CD4-positive, alpha-beta T cell treated with Interferon gamma for 1 hour (primary cell): ENCODE measurements around the gene LRP2.
"Not testable (repeated sequence)": the region's sequence is repeated elsewhere in the genome, so short reads cannot be mapped to it uniquely, and the experiment has no call there.

Experiments used
- DNase-seq: peaks from one replicate; pipeline ENCODE4 v3.0.0-alpha.2; 2020

The LRP2 gene

DNA sequence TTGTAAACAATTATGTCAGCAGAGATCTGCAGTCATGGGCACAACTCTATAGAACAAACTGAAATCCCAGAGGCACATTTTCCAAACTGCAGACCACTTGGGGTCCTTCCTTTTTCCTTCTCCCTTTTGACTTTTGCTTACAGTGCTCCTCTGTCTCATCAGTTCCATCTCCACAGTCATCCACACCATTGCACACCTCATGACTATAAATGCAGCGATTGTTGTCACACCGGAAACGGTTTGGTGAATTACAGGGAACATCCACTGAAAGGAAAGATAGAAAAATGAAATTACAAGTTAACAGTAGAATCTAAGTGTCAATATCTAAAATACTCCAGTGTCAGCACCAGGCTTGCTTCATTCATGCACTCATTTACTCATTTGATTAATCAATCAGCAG lies 196.5 kb downstream of the LRP2 start:
- no peak for DNase-seq

GRCh38 chr2:169164311-169164710 lies 198.0 kb downstream of the LRP2 start:
- DNase-seq, result no peak

DNA sequence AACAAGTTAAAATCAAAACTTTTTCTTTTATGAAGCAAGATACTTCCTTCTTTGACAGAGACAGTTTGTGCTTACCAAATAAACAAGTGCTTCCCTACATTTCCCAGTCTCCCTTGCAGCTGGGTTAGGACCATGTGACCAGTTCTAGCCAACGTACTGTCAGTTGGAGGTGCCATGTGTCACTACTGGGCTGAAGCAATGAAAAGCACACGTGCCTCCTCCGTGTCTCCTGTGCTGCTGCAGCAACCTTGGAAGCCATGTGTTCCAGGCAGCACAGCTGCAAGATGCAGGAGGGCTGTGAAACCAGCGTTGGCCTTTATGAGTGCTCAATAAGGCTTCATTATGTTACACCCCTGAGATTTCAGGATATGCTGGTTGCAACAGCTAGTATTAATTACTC lies 199.7 kb downstream of the LRP2 start:
- no peak for DNase-seq

GRCh38 chr2:169160926-169161481 lies 201.3 kb downstream of the LRP2 start:
- no peak for DNase-seq

GRCh38 chr2:169159686-169160085 lies 202.6 kb downstream of the LRP2 start:
- DNase-seq, result no peak

DNA sequence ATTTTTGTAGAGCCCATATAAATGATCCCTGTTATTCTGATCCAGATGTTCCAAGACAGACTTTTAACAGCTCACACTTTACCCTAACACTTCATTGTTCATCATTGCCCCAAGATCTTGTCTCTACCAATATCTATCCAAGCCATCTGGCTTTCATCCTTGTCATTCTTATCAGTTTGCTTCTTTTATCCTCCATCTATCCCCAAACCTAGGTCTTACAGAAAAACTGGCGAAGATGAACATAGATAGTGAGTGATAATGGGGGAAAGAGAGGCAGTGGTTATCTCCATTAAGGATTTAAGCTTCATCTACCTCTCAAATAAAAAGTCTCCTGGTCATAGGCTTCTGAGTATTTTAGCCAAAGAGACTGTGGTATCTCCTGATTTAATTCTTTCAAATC lies 203.5 kb downstream of the LRP2 start:
- no peak for DNase-seq

GRCh38 chr2:169146220-169146619 lies 216.1 kb downstream of the LRP2 start:
- no peak for DNase-seq

DNA sequence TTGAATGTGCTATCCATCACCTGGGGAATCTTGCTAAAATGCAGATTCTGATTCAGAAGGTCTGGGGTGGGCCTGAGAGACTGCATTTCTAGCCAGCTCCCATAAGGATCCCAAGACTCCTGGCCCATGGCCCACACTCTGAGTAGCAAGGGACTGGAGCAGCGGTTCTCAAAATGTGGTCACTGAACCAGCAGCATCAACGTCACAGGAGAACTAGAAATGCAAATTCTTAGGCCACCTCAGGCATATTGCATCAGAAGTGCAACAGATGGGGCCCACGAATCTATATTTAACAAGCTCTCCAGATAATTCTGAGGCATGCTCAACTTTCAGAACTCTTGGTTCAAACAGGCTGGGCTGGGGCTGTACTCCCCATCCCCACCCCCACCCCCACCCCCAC lies 218.3 kb downstream of the LRP2 start:
- no peak for DNase-seq

GRCh38 chr2:169141713-169142352 lies 220.5 kb downstream of the LRP2 start:
- peak; percentile 30 for DNase-seq

- DNase-seq, result no peak
Observed at GRCh38 chr2:169139993-169140767, 222.2 kb downstream of the LRP2 start.

GRCh38 chr2:169139145-169139544 lies 223.2 kb downstream of the LRP2 start:
- no peak for DNase-seq

DNA sequence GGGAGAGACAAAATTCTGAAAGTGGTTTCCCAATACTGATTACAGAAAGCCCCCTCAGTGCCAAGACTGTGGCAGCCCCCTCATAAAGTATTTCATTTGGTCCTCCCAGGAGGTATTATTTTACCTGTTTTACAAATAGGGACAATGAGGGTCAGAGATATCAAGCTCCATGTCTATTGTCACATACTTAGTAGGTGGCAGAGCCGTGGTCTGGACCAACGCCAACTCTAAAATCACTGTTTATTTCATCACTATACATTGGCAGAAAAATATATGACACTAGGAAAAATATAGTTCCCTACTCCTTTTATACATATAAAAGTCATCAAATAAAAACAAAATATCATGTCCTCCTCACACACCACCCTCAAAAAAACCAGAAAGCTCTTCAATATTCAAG lies 224.4 kb downstream of the LRP2 start:
- no peak for DNase-seq

- DNase-seq, result no peak
Observed at GRCh38 chr2:169136885-169137534, 225.3 kb downstream of the LRP2 start.

DNA sequence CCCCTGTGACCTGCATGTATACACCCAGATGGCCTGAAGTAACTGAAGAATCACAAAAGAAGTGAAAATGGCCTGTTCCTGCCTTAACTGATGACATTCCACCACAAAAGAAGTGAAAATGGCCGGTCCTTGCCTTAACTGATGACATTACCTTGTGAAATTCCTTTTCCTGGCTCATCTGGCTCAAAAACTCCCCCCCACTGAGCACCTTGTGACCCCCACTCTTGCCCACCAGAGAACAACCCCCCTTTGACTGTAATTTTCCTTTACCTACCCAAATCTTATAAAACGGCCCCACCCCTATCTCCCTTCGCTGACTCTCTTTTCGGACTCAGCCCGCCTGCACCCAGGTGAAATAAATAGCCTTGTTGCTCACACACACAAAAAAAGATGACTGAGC lies 225.9 kb downstream of the LRP2 start:
- DNase-seq, result not testable (repeated sequence)

- not testable (repeated sequence) for DNase-seq
Observed at GRCh38 chr2:169134272-169134671, 228.1 kb downstream of the LRP2 start.

- no peak for DNase-seq
Observed at GRCh38 chr2:169131587-169132512, 230.5 kb downstream of the LRP2 start.

GRCh38 chr2:169129703-169130243 lies 232.6 kb downstream of the LRP2 start:
- DNase-seq, result no peak

GRCh38 chr2:169119851-169120250 lies 242.5 kb downstream of the LRP2 start:
- DNase-seq, result no peak

- no peak for DNase-seq
Observed at GRCh38 chr2:169119123-169119760, 243.1 kb downstream of the LRP2 start.

DNA sequence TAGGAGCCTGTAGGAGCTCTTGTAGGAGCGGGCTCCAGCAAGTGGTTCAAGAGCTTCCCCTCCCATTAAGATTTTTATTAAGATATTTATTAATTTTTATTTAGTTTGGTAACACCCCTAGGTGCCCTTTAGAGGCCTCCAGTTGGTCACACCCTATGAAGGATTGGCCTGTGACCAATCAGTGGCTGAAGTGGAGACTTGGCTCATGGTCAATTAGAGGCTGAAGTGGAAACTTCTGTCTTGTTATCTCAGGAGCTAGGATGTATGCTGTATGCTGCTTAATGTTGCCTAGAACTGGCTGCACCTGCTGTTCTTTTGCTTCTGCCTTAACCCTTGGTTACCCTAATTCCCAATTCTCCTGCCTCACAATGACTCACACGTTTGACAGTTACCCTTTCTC lies 244.3 kb downstream of the LRP2 start:
- DNase-seq, result no peak

GRCh38 chr2:169116993-169117392 lies 245.3 kb downstream of the LRP2 start:
- DNase-seq, result no peak

DNA sequence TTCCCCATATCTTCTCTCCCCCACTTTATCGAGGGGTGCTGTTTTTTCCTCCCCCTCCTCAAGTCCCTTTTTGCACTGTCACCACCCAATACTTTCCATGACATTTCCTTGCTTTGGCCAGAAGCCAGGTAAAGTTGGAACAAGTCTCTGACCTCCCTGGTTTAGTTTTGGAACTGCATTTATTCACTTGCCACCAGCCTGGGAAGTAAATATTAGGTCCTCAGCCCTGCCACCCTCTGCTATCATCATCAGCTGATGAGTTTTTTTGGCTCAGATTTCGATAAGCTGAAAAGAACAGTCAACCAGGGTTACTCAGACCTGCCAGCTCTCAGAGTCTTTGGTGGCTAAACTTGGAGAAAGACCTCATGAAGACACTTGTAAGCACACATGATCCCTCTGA lies 246.0 kb downstream of the LRP2 start:
- no peak for DNase-seq
